ENCODE data around the gene SNRNP25.

SNRNP25 gene

GRCh38 chr16:104928-105327 lies 51.3 kb downstream of the SNRNP25 start:
- no peak for DNase-seq

DNA sequence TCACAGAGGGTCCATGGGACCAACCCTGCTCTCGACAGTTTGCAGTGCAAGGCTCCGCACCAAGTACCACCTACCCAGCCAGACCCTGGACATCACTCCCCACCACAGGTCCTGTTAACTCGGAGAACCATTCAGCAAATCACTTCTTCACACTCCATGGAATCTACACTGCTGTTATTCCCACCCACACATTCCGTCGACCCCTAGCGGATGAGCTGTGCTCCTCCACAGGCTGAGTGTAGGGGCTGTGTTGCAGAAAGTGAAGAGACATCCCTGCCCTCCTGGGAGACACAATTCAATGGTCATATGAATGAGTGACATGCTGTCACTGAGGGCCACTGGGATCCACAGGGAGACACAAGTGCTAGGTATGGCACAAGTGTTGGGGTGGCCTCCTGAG lies 51.9 kb downstream of the SNRNP25 start:
- DNase-seq: no peak

- peak; percentile 81 for DNase-seq
These were observed 53.1 kb downstream of the SNRNP25 start for GRCh38 chr16:106623-107324.

Data from HCEC 1CT (cell line).